ENCODE measurements around the gene BMP8A.
"Not testable (repeated sequence)": the region's sequence is repeated elsewhere in the genome, so short reads cannot be mapped to it uniquely, and the experiment has no call there.

GRCh38 chr1:39516841-39517240 is 25.4 kb downstream of the BMP8A start:
- not testable (repeated sequence) for TF ChIP-seq POLR2A, CTCF, POLR2AphosphoS5 (IDR thresholded peaks at IDR 0.05)
